ENCODE data around the gene PAFAH1B2.

GRCh38 chr11:117178210-117179034 is 34.3 kb downstream of the PAFAH1B2 start, which contains the start of gene SIDT2:
- no peak for TF ChIP-seq REST (IDR thresholded peaks at IDR 0.05; ENCODE audit: unreplicated experiment)
- no peak for TF ChIP-seq EZH2phosphoT487 (IDR thresholded peaks at IDR 0.05; ENCODE audit: unreplicated experiment)
- no peak for TF ChIP-seq STAT1 (IDR thresholded peaks at IDR 0.05; ENCODE audit: unreplicated experiment)
- no peak for TF ChIP-seq CTCF (conservative IDR thresholded peaks at IDR 0.05; ENCODE audit: low read depth in 2 of 2)
- TF ChIP-seq ZNF114 (CRISPR knock-in tag; IDR thresholded peaks at IDR 0.05), result no peak
- no peak for TF ChIP-seq EZH2 (IDR thresholded peaks at IDR 0.05; ENCODE audit: low read depth, unreplicated experiment)
- no peak; the same call in 1 of the 2 replicates for TF ChIP-seq POLR2AphosphoS5 (IDR thresholded peaks at IDR 0.05; ENCODE audit: low read depth)
- TF ChIP-seq ZNF331 (CRISPR knock-in tag; IDR thresholded peaks at IDR 0.05; ENCODE audit: low read depth), result no peak
- TF ChIP-seq CREB1 (CRISPR knock-in tag; IDR thresholded peaks at IDR 0.05; ENCODE audit: low read depth), result peak; percentile 90
- TF ChIP-seq, protein P1, sequence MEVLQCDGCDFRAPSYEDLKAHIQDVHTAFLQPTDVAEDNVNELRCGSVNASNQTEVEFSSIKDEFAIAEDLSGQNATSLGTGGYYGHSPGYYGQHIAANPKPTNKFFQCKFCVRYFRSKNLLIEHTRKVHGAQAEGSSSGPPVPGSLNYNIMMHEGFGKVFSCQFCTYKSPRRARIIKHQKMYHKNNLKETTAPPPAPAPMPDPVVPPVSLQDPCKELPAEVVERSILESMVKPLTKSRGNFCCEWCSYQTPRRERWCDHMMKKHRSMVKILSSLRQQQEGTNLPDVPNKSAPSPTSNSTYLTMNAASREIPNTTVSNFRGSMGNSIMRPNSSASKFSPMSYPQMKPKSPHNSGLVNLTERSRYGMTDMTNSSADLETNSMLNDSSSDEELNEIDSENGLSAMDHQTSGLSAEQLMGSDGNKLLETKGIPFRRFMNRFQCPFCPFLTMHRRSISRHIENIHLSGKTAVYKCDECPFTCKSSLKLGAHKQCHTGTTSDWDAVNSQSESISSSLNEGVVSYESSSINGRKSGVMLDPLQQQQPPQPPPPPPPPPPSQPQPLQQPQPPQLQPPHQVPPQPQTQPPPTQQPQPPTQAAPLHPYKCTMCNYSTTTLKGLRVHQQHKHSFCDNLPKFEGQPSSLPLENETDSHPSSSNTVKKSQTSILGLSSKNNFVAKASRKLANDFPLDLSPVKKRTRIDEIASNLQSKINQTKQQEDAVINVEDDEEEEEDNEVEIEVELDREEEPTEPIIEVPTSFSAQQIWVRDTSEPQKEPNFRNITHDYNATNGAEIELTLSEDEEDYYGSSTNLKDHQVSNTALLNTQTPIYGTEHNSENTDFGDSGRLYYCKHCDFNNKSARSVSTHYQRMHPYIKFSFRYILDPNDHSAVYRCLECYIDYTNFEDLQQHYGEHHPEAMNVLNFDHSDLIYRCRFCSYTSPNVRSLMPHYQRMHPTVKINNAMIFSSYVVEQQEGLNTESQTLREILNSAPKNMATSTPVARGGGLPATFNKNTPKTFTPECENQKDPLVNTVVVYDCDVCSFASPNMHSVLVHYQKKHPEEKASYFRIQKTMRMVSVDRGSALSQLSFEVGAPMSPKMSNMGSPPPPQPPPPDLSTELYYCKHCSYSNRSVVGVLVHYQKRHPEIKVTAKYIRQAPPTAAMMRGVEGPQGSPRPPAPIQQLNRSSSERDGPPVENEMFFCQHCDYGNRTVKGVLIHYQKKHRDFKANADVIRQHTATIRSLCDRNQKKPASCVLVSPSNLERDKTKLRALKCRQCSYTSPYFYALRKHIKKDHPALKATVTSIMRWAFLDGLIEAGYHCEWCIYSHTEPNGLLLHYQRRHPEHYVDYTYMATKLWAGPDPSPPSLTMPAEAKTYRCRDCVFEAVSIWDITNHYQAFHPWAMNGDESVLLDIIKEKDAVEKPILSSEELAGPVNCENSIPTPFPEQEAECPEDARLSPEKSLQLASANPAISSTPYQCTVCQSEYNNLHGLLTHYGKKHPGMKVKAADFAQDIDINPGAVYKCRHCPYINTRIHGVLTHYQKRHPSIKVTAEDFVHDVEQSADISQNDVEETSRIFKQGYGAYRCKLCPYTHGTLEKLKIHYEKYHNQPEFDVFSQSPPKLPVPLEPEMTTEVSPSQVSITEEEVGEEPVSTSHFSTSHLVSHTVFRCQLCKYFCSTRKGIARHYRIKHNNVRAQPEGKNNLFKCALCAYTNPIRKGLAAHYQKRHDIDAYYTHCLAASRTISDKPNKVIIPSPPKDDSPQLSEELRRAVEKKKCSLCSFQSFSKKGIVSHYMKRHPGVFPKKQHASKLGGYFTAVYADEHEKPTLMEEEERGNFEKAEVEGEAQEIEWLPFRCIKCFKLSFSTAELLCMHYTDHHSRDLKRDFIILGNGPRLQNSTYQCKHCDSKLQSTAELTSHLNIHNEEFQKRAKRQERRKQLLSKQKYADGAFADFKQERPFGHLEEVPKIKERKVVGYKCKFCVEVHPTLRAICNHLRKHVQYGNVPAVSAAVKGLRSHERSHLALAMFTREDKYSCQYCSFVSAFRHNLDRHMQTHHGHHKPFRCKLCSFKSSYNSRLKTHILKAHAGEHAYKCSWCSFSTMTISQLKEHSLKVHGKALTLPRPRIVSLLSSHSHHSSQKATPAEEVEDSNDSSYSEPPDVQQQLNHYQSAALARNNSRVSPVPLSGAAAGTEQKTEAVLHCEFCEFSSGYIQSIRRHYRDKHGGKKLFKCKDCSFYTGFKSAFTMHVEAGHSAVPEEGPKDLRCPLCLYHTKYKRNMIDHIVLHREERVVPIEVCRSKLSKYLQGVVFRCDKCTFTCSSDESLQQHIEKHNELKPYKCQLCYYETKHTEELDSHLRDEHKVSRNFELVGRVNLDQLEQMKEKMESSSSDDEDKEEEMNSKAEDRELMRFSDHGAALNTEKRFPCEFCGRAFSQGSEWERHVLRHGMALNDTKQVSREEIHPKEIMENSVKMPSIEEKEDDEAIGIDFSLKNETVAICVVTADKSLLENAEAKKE (CRISPR knock-in tag; IDR thresholded peaks at IDR 0.05), result no peak

All from GM23338 (cell line).